Left kidney (tissue), 1 donor: ENCODE data around the gene CHORDC1. TPM values are rescaled to one million over a fixed set of nuclear protein-coding genes. Genes with fewer than 3 reads are reported as not detected.

Experiments used
- polyA plus RNA-seq: library from polyadenylated mRNA; unstranded; fragments of 120-200 nt; gene quantifications from one replicate; pipeline ENCODE4 v1.2.1, GENCODE V29; 2013; ENCODE audit not compliant: insufficient read length

The CHORDC1 gene
- polyA plus RNA-seq, 1 donor = 60.3 TPM

Other genes with a start within 250 kb of the CHORDC1 start
- not detected for gene TRIM49C, start 191.9 kb downstream of the CHORDC1 start, polyA plus RNA-seq
- gene UBTFL1, start 137.1 kb downstream of the CHORDC1 start, polyA plus RNA-seq = not detected
- 39.8 TPM for gene NAALAD2, start 88.4 kb downstream of the CHORDC1 start, polyA plus RNA-seq